ENCODE results near the gene NHERF2.

The NHERF2 gene

DNA sequence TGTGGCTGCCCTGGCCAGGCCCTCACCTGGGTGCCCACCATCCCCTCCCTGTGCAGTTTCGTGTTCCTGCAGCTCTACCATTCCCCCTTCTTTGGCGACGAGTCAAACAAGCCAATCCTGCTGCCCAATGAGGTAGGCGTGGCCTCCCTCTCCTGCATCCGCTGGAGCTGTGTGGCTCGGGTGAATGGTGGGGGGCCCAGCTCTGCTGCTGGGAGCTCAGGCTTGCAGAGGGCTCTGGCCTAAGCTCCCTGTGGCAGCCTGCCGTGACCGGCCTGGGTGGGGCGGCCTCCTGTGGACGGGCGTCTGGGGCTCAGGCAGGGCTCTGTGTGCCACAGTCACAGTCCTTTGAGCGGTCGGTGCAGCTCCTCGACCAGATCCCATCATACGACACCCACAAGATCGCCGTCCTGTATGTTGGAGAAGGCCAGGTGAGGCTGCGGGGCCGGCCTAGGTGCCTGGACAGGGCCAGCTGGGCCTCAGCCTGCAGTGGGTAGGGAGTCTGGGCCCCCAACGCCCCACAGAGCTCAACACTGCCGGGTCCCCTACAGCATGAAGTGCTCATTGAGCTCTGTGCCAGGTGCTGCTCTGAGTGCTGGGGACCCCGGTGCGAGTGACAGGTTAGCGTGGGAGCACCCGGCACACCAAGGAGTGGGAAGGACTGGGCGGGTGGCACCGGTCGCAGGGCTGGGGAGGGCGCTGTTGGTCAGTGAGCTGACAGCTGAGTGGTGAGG is 58.4 kb downstream of the NHERF2 start:
- no peak for DNase-seq

- DNase-seq, result peak in 1 of 2 experiments; percentile 31
Measured at GRCh38 chr16:2085669-2086068, 59.0 kb downstream of the NHERF2 start.

DNA sequence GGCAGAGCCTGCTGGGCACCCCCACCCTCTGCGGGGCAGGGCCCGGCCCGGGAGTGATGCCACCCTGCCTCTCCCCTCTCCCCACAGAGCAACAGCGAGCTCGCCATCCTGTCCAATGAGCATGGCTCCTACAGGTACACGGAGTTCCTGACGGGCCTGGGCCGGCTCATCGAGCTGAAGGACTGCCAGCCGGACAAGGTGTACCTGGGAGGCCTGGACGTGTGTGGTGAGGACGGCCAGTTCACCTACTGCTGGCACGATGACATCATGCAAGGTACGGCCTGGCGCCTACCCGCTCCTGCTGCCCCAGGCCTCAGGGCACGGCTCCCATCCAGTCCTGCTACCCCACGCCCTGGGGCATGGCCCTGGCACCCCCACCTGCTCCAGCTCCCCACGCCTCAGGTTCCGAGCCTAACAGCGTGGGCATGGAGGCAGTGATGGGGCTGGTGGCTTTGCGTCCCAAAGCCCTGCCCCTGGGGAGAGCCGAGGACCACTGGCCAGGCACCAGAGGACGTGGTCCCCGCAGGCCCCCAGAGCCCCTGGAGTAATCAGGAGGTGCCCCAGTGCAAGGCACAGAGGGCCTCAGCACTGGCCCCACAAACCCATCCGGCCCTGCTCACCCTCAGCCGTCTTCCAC is 59.5 kb downstream of the NHERF2 start:
- DNase-seq, result no peak

GRCh38 chr16:2086812-2087747 is 60.4 kb downstream of the NHERF2 start:
- no peak for DNase-seq

DNA sequence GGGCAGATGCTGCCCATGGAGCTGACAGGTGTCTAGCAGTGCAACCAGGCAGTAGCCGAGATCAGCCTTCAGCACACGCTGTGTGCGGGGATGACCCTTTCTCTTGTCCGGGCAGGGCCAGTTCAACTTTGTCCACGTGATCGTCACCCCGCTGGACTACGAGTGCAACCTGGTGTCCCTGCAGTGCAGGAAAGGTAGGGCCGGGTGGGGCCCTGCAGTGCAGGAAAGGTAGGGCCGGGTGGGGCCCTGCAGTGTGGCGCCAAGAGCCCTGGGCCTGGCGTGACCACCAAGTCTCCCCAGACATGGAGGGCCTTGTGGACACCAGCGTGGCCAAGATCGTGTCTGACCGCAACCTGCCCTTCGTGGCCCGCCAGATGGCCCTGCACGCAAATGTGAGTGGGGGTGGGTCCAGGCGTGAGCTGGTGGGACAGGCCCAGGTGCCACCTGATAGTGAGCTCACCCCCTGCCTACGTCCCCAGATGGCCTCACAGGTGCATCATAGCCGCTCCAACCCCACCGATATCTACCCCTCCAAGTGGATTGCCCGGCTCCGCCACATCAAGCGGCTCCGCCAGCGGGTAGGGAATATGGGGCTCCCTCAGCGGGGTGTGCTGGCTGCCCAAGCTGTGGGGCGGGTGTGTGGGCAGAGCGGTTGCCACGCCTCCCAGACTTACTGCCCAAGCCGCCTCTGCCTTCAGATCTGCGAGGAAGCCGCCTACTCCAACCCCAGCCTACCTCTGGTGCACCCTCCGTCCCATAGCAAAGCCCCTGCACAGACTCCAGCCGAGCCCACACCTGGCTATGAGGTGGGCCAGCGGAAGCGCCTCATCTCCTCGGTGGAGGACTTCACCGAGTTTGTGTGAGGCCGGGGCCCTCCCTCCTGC is 61.3 kb downstream of the NHERF2 start:
- no peak for DNase-seq

Measured in NCI-H526 (cell line).